Fibroblast of villous mesenchyme (primary cell): ENCODE results near the gene LCE1E. TPM values are rescaled to one million over a fixed set of nuclear protein-coding genes. Genes with fewer than 3 reads are reported as not detected.

Experiments used
- DNase-seq: peaks from one replicate; pipeline ENCODE4 v3.0.0-alpha.2; 2010; ENCODE audit warnings: low read depth
- H3K4me3 ChIP-seq: 2 replicates; pipeline ENCODE4 v1.5.1; 2011; ENCODE audit warnings: low read depth, mild to moderate bottlenecking, low read length
- total RNA-seq: library from RNA; depleted of rRNA; stranded (reverse); fragments of >200 nt; gene quantifications from 2 replicates; pipeline ENCODE4 v1.2.3, GENCODE V29; 2012
- TF ChIP-seq, protein P1 (sequence below): IDR thresholded peaks from 2 replicates; pipeline ENCODE4 v1.5.1; 2012; ENCODE audit warnings: low read depth, mild to moderate bottlenecking, low read length; ENCODE audit not compliant: insufficient read depth

LCE1E gene
- total RNA-seq, 1 donor: not detected

DNA sequence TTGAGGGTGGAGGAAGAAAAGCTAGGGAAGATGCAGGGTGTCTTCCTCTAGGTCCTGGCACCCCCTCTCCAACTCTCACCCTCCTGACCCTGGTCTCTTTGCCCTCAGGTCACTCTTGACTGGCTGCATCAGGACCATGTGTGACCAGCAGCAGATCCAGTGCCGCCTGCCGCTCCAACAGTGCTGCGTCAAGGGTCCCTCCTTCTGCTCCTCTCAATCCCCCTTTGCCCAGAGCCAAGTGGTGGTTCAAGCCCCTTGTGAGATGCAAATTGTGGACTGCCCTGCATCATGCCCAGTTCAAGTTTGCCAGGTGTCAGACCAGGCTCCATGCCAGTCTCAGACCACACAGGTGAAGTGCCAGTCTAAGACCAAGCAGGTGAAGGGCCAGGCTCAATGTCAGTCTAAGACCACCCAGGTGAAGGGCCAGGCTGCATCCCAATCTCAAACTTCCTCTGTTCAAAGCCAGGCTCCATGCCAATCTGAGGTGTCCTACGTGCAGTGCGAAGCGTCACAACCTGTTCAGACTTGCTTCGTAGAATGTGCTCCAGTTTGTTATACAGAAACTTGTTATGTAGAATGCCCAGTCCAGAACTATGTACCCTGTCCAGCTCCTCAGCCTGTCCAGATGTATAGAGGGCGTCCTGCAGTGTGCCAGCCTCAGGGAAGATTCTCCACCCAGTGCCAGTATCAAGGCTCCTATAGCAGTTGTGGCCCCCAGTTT is 26.4 kb upstream of the LCE1E start:
- DNase-seq: no peak
- H3K4me3 ChIP-seq: no peak overlapping the region
- TF ChIP-seq, protein P1, sequence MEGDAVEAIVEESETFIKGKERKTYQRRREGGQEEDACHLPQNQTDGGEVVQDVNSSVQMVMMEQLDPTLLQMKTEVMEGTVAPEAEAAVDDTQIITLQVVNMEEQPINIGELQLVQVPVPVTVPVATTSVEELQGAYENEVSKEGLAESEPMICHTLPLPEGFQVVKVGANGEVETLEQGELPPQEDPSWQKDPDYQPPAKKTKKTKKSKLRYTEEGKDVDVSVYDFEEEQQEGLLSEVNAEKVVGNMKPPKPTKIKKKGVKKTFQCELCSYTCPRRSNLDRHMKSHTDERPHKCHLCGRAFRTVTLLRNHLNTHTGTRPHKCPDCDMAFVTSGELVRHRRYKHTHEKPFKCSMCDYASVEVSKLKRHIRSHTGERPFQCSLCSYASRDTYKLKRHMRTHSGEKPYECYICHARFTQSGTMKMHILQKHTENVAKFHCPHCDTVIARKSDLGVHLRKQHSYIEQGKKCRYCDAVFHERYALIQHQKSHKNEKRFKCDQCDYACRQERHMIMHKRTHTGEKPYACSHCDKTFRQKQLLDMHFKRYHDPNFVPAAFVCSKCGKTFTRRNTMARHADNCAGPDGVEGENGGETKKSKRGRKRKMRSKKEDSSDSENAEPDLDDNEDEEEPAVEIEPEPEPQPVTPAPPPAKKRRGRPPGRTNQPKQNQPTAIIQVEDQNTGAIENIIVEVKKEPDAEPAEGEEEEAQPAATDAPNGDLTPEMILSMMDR: no peak

DNA sequence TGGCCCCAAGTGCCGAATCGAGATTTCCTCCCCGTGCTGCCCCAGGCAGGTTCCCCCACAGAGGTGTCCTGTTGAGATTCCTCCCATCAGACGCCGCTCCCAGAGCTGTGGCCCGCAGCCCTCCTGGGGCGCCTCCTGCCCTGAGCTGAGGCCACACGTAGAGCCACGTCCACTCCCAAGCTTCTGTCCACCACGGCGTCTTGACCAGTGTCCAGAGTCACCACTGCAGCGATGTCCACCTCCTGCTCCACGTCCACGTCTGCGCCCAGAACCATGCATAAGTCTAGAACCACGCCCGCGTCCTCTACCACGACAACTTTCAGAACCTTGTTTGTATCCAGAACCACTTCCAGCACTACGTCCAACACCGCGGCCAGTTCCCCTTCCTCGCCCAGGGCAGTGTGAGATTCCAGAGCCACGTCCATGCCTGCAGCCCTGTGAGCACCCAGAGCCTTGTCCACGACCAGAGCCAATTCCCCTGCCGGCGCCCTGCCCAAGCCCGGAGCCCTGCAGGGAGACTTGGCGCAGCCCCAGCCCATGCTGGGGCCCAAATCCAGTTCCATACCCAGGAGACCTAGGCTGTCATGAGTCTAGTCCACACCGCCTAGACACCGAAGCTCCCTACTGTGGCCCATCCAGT is 25.4 kb upstream of the LCE1E start:
- H3K4me3 ChIP-seq: no peak overlapping the region
- TF ChIP-seq, protein P1: no peak
- DNase-seq: no peak

DNA sequence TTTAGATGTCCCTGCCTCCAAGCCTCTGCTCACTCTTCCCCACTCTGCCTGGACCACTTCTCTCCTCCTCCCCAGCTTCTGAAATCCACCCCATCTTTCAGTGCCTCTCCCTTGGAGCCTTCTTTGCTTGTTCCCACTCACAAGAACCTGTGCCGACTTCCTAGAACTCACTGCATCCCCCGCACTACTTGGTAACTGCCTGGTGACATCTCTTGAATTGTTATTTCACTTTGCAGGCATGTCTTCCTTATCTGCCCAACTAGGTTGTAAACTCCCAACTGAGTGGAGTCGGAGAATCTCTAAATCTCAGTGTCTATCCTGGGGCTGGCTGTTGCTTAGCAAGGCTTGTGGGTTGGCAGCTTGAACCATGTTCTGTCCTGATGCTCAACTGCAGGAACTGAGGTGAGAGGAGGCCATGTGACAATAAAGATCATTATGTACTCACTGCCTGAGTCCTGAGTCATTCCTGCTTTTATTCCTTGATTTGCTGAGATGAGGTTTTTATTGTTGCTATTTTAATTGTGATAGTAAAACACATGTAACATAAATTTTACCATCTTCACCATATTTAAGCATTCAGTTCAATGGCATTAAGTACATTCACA is 24.3 kb upstream of the LCE1E start:
- no peak for DNase-seq

DNA sequence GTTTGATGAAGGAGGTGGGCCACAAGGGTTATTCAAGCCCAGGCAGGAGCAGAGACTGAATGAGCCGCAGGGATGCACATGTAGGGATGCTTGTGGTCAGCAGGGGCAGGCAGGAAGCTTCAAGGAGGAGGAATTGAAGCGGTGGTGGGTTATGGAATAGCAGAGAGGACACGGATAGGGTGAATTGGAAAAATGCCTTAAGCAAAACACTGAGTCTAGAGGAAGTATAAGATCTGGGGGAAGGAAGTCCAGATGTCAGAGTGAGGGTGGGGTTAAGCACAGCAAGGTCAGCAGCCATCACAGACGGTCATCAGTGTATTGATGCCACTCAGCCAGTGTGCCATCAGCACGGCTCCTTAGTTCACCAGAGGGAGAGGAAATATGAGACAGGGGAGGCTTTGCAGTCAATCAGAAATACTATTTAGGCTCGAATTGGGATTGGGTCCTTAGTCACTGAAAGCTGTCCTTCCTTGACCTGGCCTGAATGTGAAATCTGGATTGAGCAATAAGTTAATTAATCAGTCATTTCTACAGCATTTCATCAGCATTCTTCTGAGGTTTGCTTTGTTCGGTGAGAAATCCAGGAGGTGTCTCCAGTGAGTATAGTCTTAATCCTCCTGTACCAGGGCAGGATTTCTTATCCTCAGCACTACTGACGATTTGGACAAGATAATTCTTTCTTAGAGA is 17.1 kb upstream of the LCE1E start:
- TF ChIP-seq, protein P1: no peak
- no peak overlapping the region for H3K4me3 ChIP-seq
- DNase-seq: no peak

More for the DNA sequence above, 24.3 kb upstream of the LCE1E start:
- TF ChIP-seq, protein P1: no peak
- no peak overlapping the region for H3K4me3 ChIP-seq

DNA sequence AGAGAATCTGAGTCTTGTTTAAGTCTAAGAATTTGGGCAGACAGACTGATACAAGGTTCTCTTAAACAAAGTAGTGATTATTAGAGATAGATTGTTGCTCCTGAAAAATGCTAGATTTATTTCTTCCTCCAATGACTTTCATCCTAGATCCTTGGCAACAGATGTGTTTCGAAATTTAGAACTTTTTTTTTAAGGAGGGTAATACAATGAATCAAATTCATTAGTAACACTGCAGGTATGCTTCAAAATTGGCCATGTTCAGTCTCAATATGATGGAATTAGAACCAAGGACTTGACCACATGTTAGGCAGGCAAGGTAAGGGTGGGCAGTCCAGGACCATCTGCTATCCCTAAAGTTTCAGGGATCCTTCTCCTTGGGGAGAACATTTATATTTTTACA is 15.6 kb upstream of the LCE1E start:
- H3K4me3 ChIP-seq: no peak overlapping the region
- no peak for DNase-seq
- TF ChIP-seq, protein P1: no peak

DNA sequence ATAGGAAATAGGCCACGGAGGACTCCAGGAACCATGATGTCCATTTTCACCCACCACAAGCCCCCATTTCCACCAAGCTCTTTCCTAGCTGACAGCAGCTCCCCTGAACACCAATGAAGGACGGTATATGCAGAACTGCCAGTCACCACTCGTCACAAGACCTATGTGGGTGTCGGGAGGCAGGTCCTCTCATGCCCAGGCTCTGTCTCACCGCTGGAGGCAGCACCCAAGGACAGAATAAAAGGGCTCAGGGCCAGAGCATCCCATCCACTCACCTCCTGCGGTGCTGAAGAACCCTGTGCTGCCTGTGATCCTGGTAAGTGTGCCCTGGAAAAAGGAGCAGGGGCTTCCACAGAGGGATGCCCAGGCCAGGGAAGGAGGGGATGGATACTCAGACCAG is 11.2 kb upstream of the LCE1E start, which contains the start of gene LCE1F:
TSS of gene LCE1F (plus strand) at position 266 of the 400 bp plus-strand sequence. CDS start 1,232 bp downstream, outside the sequence.
- H3K4me3 ChIP-seq: no peak within 1 kb of the TSS
- DNase-seq: no peak
- TF ChIP-seq, protein P1: no peak
